NCI-H82 treated with DMSO at 0.1 percent for 48 hours (cell line): ENCODE results near the gene ATXN7L1.
"Not testable (repeated sequence)": the region's sequence is repeated elsewhere in the genome, so short reads cannot be mapped to it uniquely, and the experiment has no call there.

Experiments used
- DNase-seq: peaks from one replicate; lab custom pipeline; 2025; ENCODE audit not compliant: unreplicated experiment; lab: John Stamatoyannopoulos, UW

The ATXN7L1 gene

GRCh38 chr7:105862276-105862675, 14.1 kb downstream of the ATXN7L1 start:
- DNase-seq: no peak

GRCh38 chr7:105861224-105861623, 15.2 kb downstream of the ATXN7L1 start:
- no peak for DNase-seq

GRCh38 chr7:105860793-105861192, 15.6 kb downstream of the ATXN7L1 start:
- DNase-seq: no peak

GRCh38 chr7:105857009-105857952, 19.1 kb downstream of the ATXN7L1 start:
- no peak for DNase-seq

- no peak for DNase-seq
Observed at GRCh38 chr7:105854498-105854897, 21.9 kb downstream of the ATXN7L1 start.

GRCh38 chr7:105853931-105854419, 22.4 kb downstream of the ATXN7L1 start:
- DNase-seq: no peak

GRCh38 chr7:105851064-105851463, 25.3 kb downstream of the ATXN7L1 start:
- no peak for DNase-seq

GRCh38 chr7:105849122-105849855, 27.1 kb downstream of the ATXN7L1 start:
- no peak for DNase-seq

- no peak for DNase-seq
Observed at GRCh38 chr7:105846404-105846803, 30.0 kb downstream of the ATXN7L1 start.

- not testable (repeated sequence) for DNase-seq
Observed at GRCh38 chr7:105844681-105845080, 31.7 kb downstream of the ATXN7L1 start.

GRCh38 chr7:105841866-105842265, 34.5 kb downstream of the ATXN7L1 start:
- DNase-seq: no peak

GRCh38 chr7:105840981-105841749, 35.2 kb downstream of the ATXN7L1 start:
- DNase-seq: no peak

- DNase-seq: no peak
Observed at GRCh38 chr7:105839266-105839665, 37.1 kb downstream of the ATXN7L1 start.

- DNase-seq: no peak
Observed at GRCh38 chr7:105838627-105839231, 37.7 kb downstream of the ATXN7L1 start.

- DNase-seq: no peak
Observed at GRCh38 chr7:105837765-105838626, 38.4 kb downstream of the ATXN7L1 start.

- DNase-seq: no peak
Observed at GRCh38 chr7:105835441-105835840, 41.0 kb downstream of the ATXN7L1 start.

- DNase-seq: no peak
Observed at GRCh38 chr7:105831824-105832535, 44.4 kb downstream of the ATXN7L1 start.

GRCh38 chr7:105831302-105831620, 45.1 kb downstream of the ATXN7L1 start:
- DNase-seq: no peak
